Subcutaneous adipose tissue (tissue), 4 donors: ENCODE results near the gene ULBP2. TPM values are rescaled to one million over a fixed set of nuclear protein-coding genes. Genes with fewer than 3 reads are reported as not detected.

Experiments
- total RNA-seq, 4 donors: library from RNA; depleted of rRNA; stranded (reverse); fragments of >200 nt; gene quantifications; one replicate each; pipeline ENCODE4 v1.1.0, GENCODE V29; 2016
- TF ChIP-seq, protein P1 (sequence below): fragments of 450-650 bp; IDR thresholded peaks from one replicate; pipeline ENCODE4 v1.5.1; 2016; ENCODE audit warnings: low read depth, mild to moderate bottlenecking, control low read depth, antibody characterized with exemption, moderate library complexity

ULBP2 gene
- total RNA-seq, 4 donors from 2014 or later = 0.34 to 4.1 (median 0.60) TPM

DNA sequence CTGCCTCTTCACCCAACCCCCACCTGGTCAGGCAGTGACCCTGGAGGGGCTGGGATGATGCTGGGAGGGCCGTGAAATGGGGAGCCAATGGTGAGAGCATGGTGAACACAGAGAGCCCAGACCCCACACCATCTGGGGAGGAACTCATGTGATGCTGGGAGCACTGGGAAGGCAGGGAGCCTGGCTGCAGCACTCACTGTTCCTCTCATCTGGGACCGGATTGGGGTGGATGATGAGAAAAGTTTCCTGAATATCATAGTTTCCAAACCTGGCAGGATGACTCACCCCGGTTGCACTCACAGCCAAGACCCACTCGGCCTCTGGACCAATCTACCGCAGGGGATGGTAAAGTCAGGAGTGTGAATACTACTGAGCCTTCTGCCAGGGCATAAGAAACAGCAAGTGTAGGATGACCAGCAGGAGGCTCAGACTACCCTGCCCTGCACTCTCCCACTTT, 43.7 kb downstream of the ULBP2 start:
- TF ChIP-seq, protein P1, sequence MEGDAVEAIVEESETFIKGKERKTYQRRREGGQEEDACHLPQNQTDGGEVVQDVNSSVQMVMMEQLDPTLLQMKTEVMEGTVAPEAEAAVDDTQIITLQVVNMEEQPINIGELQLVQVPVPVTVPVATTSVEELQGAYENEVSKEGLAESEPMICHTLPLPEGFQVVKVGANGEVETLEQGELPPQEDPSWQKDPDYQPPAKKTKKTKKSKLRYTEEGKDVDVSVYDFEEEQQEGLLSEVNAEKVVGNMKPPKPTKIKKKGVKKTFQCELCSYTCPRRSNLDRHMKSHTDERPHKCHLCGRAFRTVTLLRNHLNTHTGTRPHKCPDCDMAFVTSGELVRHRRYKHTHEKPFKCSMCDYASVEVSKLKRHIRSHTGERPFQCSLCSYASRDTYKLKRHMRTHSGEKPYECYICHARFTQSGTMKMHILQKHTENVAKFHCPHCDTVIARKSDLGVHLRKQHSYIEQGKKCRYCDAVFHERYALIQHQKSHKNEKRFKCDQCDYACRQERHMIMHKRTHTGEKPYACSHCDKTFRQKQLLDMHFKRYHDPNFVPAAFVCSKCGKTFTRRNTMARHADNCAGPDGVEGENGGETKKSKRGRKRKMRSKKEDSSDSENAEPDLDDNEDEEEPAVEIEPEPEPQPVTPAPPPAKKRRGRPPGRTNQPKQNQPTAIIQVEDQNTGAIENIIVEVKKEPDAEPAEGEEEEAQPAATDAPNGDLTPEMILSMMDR = no peak

DNA sequence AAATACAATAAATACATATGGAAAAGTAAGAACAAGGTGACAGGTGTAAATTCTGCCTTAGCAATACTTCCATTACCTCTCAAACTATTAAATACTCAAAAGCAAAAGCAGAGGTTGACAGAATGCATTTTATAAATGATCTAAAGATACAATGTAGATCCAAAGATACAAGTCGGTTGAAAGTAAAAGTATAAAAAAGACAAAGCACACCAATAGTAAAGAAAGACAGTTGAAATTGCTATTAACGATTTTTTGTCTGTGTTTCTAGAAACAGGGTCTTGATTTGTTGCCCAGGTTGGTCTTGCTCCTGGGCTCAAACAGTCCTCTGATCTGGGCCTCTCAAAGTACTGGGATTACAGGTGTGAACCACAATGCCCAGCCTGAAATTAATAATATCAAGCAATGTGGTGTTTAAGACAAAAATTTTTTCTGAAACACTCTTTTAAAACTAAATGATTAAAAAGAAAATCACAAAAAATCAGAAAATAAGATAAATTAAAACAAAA, 45.8 kb downstream of the ULBP2 start:
- TF ChIP-seq, protein P1 = no peak

DNA sequence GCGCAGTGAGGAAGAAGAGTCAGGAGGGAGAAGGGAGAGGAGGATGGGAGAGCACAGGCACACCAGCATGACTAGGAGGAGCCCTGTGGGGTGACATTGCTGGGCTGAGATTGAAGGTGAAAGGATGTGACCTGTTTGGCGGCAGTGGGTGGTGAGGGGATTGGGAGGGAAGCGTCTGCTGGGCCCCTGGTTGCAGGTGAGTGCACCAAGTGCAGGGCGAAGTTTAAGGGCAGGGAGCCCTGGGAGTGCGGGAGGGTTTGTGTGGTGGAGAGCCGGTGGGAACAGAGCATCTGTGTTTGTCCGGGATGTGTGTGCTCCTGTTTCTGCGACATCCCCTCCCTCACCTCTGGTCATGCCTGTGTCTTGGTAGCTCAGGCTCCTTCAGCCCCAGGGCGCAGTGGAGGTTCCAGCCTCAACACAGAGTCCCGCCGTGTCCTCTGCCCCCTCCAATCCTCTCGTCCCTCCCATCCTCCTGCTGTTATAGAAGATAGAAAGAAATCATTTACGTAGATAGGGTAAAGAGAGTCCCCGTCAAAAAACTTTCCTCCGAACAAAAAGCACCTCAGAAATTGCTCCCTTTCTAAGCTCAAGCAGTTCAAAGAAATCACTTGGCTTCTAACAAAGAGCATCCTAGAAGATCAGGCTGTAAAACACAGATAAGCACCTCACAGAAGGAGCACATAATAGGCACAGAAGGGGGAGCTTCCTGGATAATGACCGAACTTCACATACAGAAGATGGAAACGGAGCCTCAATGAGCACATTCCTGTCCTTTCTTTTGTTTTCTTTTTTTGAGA, 46.9 kb downstream of the ULBP2 start:
- TF ChIP-seq, protein P1 = no peak

DNA sequence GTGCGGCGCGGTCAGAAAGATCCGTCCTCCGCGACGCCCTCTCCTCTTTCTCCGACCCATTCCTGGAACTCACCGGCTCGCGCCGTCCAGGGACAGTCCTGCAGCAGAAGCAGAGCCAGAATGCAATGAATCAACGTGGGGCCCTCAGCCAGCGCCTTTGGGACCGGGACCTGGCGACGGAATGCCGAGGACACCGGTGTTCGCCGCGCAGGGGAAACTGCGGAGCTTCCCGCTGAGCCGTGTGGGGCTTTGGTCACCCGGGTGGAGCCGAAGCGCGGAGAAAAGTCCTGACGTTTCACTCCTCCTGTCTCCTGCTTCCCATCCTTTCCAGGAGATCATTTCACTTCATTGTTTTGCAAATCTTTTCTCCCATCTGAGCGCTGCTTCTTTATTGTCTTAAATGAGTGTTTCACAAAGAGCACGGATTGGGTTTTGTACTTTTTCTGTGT, 48.4 kb downstream of the ULBP2 start:
- TF ChIP-seq, protein P1 = no peak

DNA sequence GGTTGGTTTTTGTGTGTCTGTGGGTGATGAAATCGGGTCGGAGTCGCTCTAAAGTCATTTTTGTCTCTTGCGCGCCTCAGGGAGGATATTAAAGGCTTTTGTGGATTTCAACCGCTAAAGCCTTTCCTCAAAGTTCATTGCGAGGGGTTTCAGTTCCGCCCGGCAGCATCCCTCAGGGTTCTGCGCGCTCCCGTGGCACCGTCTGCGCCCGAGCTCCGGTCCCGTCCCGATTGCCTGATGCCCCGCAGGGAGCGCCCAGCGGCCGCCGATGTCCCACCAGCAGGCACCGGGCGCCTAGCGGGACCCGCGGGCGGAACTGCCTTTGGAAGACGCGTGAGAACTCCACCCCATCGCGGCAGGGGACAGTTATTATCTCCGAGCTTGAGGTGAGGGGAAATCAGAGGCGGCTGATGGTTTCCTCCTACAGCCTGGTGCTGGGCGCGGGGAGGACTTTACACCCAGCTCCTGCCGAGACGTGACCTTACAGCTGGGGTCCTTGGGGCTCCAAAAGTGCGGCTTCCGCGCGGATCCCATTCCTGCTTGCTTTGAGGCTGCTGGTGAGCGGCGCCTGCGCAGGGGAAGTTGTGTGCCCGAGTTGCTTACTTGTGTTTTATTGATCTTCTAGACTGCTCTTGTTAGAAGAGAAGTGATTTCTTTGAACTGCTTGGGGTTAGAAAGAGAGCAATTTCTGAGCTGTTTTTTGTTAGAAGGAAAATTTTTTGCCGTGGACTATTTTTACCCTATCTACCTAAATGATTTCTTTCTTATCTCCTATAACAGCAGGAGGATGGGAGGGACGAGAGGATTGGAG, 49.1 kb downstream of the ULBP2 start:
- TF ChIP-seq, protein P1 = no peak

DNA sequence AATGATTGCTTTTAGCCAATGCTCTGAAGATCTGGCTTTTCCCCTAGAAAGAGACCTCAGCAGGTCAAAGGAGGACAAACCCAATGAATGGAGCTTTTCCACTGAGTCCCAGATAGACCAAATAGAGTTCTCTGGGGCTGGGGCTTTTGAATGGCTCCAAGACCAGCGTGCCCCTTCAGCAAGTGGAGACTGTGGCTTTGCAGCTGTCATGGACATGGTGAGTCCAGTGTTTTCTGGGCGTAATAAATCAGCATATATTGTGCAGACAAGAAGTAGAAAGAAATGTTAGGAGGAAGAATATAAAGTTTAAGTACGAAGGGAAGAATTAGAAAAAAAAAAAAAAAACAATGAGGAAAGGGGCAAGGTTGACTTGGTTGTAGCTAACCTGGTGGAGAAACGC, 50.0 kb downstream of the ULBP2 start:
- TF ChIP-seq, protein P1 = no peak

DNA sequence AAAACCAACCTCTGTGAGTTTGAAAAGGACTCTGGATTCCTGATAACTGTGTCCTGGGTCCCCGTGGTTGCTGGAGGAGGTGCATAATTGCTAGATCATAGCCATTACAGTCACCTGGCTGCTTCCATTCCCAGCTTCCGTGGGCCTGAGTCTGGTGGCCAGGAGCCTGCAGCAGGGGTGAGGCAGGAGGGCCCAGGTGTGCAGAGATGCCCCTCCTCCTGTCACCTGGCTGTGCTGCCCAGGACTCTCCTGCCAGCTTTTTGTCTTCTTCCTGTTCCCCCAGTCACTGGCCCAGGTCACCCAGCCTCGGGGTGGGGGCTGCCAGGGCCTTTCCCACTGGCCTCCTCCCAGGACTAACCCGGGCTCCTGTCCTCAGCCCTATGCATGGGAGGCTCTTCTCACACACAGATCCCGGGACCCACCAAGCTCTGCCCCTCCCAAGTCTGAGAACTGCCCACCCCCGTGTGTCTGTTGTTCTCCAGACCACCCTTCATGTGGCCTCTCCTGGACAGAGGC, 53.5 kb downstream of the ULBP2 start:
- TF ChIP-seq, protein P1 = no peak
